CD1c-positive myeloid dendritic cell (primary cell): Measurements from ENCODE around the gene ARMC2.
"Not testable (repeated sequence)": the region's sequence is repeated elsewhere in the genome, so short reads cannot be mapped to it uniquely, and the experiment has no call there.

Source experiments
- DNase-seq: peaks from one replicate; pipeline ENCODE4 v3.0.0-alpha.2; 2016; ENCODE audit errors: extremely low spot score

ARMC2 gene

GRCh38 chr6:108872141-108872557 is 23.9 kb downstream of the ARMC2 start:
- DNase-seq, result peak; percentile 57

GRCh38 chr6:108872575-108872974 is 24.4 kb downstream of the ARMC2 start:
- no peak for DNase-seq

- DNase-seq, result no peak
These were observed 25.0 kb downstream of the ARMC2 start for GRCh38 chr6:108873251-108873650.

DNA sequence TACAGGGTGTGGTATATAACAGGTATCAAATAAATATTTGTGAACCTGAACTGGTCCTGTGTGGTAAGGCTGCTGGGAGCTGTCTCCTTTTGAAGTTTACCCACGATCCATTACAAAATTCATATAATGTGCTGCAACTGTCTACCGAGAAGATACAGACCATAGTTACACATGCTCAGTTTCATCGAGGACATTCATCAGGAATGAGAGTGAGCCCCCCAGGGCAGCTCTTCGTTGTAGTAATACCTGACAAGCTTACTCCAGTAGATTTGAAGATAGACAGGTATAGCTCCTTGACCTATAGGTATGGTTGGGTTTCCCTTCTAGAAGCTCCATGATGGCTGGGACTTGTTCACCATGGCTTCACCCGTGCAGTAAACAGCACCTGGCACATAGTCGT is 25.7 kb downstream of the ARMC2 start:
- DNase-seq, result no peak

DNA sequence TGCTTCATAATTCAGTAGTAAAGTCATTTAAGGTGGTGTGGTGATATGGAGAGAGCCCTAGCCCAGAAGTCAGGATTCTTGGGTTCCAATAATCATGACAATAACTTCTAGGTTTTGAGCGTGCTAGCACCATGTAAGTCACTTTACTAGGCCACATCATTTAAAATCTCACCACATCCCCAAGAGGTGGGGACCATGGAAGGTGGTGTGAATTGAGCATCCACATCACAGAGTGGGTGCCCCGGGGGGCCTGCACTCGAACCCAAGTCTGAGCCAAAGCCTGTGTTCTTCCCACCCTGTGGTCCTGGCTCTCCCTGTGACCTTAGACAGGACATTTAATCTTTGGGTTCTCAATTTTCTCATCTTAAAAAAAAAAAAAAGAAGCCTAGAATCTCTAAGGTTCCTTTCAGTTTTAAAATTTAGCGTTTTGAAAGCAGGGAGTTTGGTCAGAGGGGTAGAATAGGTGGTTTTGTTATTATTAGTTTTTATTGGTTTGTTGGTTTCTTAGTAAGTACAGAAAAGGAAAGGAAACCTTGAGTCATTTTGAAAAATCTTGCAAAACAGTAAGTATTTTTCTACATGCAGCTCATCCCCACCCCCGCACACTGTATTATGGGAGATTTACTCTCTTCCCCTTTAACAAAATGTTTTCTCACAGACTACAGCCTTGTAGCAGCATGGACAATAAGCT is 26.4 kb downstream of the ARMC2 start:
- DNase-seq, result peak; percentile 96

GRCh38 chr6:108875161-108875555 is 26.9 kb downstream of the ARMC2 start:
- DNase-seq, result no peak

GRCh38 chr6:108877046-108877751 is 29.0 kb downstream of the ARMC2 start:
- no peak for DNase-seq

DNA sequence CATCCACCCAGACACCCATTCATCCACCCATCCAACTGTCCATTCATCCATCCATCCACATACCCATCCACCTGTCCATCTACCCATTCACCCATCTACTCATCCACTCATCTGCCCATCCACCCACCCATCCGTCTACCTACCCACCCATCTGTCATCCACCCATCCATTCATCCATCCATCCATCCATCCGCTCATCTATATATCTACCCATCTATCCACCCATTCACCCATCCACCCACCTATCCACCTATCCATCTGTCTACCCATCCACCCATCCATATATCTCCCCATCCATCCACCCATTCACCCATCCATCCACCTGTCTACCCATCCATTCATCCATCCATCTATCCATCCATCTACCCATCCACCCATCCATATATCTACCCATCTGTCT is 30.7 kb downstream of the ARMC2 start:
- no peak for DNase-seq

- peak; percentile 62 for DNase-seq
These were observed 35.0 kb downstream of the ARMC2 start for GRCh38 chr6:108883172-108883571.

GRCh38 chr6:108884211-108885059 is 36.2 kb downstream of the ARMC2 start:
- peak; percentile 48 for DNase-seq

GRCh38 chr6:108888052-108888451 is 39.8 kb downstream of the ARMC2 start:
- peak; percentile 55 for DNase-seq

GRCh38 chr6:108888745-108889144 is 40.5 kb downstream of the ARMC2 start:
- DNase-seq, result peak; percentile 88

DNA sequence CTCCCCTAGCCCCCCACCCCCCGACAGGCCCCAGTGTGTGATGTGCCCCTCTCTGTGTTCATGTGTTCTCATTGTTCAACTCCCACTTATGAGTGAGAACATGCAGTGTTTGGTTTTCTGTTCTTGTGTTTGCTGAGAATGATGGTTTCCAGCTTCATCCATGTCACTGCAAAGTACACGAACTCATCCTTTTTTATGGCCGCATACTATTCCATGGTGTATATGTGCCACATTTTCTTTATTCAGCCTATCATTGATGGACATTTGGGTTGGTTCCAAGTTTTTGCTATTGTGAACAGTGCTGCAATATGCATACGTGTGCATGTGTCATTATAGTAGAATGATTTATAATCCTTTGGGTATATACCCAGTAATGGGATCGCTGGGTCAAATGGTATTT is 42.7 kb downstream of the ARMC2 start:
- DNase-seq, result not testable (repeated sequence)

- DNase-seq, result peak; percentile 51
These were observed 47.3 kb downstream of the ARMC2 start for GRCh38 chr6:108895571-108895970.

DNA sequence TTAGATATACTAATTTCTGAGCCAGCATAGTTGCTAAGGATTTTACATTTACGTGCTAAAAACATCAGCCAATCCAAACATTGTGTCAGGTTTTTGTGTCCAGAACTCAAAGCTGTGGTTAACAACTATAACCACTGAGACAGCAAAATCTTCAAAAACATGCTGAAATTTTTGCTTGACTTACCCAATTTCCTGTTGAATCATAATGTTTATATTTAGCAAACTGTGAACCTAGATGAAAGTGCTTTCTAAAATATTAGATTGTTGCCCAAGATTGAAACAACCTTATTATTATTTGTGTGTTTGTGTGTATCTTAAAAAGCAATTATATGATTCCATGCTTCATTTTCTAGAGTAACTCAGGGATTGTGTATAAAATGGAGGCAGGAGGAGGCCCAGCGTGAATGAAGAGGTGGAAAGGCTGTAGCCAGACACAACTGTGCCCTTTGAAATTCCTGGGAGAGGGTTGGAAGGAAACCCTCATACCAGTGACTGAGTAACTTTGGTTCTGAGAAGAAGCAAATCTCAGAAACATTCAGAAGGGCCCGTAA is 48.0 kb downstream of the ARMC2 start:
- DNase-seq, result peak; percentile 85

- no peak for DNase-seq
These were observed 49.1 kb downstream of the ARMC2 start for GRCh38 chr6:108897371-108897770.

GRCh38 chr6:108902382-108902792 is 54.2 kb downstream of the ARMC2 start:
- DNase-seq, result peak; percentile 55

DNA sequence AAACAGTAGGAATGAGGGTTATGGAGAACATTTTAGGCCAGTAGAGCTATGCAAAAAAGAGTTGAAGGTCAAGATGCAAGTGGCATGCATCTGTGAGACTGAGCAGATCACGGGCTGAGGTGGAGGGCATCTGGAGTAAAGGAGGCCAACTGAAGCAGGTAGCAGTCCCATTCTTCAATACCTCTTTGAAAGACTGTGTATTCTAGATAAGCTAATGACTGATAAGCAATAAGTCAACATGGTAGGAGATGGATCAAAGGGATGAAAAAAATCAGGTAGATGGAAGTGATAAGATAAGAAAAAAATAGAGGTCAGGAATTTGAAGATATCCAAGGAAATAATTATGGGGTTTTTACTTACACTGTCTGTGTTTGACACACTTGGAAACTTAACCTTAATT is 55.6 kb downstream of the ARMC2 start:
- no peak for DNase-seq

DNA sequence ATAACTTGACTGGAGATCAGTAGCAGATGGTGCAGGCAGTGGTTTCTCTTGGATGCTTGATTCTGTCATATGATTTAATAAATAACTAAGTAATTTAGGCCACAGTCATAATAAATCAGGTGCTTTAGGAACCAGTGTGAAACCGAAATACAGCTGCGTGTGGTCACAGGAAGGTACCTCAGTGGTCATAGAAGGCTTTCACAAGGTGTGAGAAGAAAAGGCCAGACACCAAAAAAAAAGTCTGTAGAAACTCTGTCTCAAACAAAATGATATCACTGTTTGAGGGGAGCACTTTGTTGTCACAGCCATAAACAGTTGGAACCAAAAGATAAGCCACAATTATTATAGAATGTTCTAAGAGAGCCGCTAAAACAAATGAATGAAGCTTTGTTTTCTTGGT is 56.5 kb downstream of the ARMC2 start:
- no peak for DNase-seq

DNA sequence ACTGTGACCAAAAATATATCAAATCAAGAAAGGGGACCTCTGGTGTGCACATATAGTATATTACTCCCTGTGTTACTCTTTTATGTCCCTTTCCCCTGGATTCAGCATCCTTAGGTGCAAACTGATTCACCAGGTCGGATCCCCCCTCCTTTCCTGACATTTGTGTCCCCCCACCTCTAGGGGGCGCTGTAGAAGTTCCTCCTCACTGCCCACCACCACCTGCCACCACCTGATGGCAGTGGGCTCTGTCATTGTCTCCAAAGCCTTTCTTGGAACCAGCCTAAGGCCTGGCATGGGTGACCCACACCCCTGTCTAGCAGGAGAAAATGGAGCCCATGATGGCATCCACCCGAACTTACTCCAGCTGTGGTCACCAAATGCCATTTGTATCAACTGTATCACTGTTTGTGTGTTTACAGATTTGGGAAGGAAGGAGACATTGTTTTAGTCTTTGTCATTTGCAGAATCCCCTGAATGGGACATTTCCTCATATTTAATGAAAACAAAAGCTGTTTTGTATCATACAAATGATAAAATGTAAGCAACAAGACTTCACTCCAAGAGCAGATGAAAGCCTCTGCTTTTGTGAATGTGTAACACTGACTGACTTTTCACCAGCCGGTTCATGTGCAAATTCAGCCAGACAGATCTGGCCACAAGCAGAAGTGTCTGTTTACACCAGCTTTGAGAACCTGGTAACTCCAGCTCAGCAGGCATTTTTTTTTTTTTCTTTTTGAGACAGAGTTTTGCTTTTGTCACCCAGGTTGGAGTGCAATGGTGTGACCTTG is 66.2 kb downstream of the ARMC2 start:
- DNase-seq, result no peak

GRCh38 chr6:108915258-108915657 is 67.0 kb downstream of the ARMC2 start:
- DNase-seq, result no peak
